Natural killer cell (primary cell): ENCODE measurements around the gene A2M. TPM values are rescaled to one million over a fixed set of nuclear protein-coding genes. Genes with fewer than 3 reads are reported as not detected.

Experiments used
- ATAC-seq, 3 donors: fragments of 150-1000 bp in 2 of 3; fragments of 200-7000 bp in 1 of 3; cut with Tn5 transposase; 1 replicate in 1 of 3; 2 replicates in 2 of 3; pipeline ENCODE4 v1.10.0; 2021; ENCODE audit warnings: mild to moderate bottlenecking in 2 of 3, moderate library complexity in 2 of 3
- DNase-seq, 2 donors: peaks; one replicate each; pipeline versions ENCODE4 v3.0.0 to v3.0.0-alpha.2; 2013 to 2021; ENCODE audit warnings: mixed read lengths in 1 of 2
- H3K27ac ChIP-seq: one replicate; pipeline ENCODE4 v1.5.1; 2013; ENCODE audit warnings: mild to moderate bottlenecking, low read length
- H3K27me3 ChIP-seq: one replicate; pipeline ENCODE4 v1.6.1; 2013; ENCODE audit warnings: low read length; ENCODE audit not compliant: control insufficient read depth, insufficient read depth
- H3K36me3 ChIP-seq: one replicate; pipeline ENCODE4 v1.6.1; 2013; ENCODE audit warnings: low read length; ENCODE audit not compliant: control insufficient read depth, insufficient read depth
- H3K4me1 ChIP-seq: one replicate; pipeline ENCODE4 v1.6.1; 2013; ENCODE audit warnings: low read length; ENCODE audit not compliant: control insufficient read depth, insufficient read depth
- H3K4me3 ChIP-seq: one replicate; pipeline ENCODE4 v1.5.1; 2013; ENCODE audit warnings: low read length
- H3K9me3 ChIP-seq: one replicate; pipeline ENCODE4 v1.6.1; 2013; ENCODE audit warnings: low read length; ENCODE audit not compliant: control insufficient read depth, insufficient read depth
- H3K27ac Mint-ChIP-seq, 2 donors: one replicate each; pipeline ENCODE4 v1.8.0; 2022; ENCODE audit warnings: mild to moderate bottlenecking in 2 of 2, mixed read lengths in 2 of 2, moderate library complexity in 1 of 2
- H3K27me3 Mint-ChIP-seq, 2 donors: one replicate each; pipeline ENCODE4 v1.8.0; 2022; ENCODE audit warnings: low read depth in 2 of 2, mixed read lengths in 2 of 2
- H3K36me3 Mint-ChIP-seq: one replicate; pipeline ENCODE4 v1.8.0; 2022; ENCODE audit warnings: mixed read lengths
- H3K4me1 Mint-ChIP-seq, 2 donors: one replicate each; pipeline ENCODE4 v1.8.0; 2022; ENCODE audit warnings: mixed read lengths in 2 of 2
- H3K4me3 Mint-ChIP-seq: one replicate; pipeline ENCODE4 v1.8.0; 2022; ENCODE audit warnings: mild to moderate bottlenecking, moderate library complexity, mixed read lengths
- H3K9me3 Mint-ChIP-seq, 2 donors: one replicate each; pipeline ENCODE4 v1.8.0; 2022; ENCODE audit warnings: mixed read lengths in 2 of 2
- WGBS: methylation state at CpG from one replicate; pipeline ENCODE4 v1.1.7; 2013; ENCODE audit warnings: missing lambda C conversion rate; ENCODE audit not compliant: insufficient coverage; 5-methylcytosine and 5-hydroxymethylcytosine counted together
- intact Hi-C: fragments of 100-400 bp; cut with micrococcal nuclease; formaldehyde crosslinking; loops from one replicate; pipeline ENCODE4 v1.14.2; 2022
- total RNA-seq, 4 donors: library from RNA; stranded (reverse); fragments of 120-200 nt in 1 of 4; gene quantifications; one replicate each; pipeline versions ENCODE4 v1.2.3 to v1.2.4, GENCODE V29; 2013 to 2022
- TF ChIP-seq, protein P1 (sequence below): fragments of 200-600 bp; IDR thresholded peaks from one replicate; pipeline ENCODE4 v1.8.0; 2022; ENCODE audit warnings: antibody characterized with exemption

A2M gene
- total RNA-seq, 3 donors from 2014 or later (not counting 1 experiment from before 2014, with no cell fraction given) = 0.08 TPM; not detected in 2

DNA sequence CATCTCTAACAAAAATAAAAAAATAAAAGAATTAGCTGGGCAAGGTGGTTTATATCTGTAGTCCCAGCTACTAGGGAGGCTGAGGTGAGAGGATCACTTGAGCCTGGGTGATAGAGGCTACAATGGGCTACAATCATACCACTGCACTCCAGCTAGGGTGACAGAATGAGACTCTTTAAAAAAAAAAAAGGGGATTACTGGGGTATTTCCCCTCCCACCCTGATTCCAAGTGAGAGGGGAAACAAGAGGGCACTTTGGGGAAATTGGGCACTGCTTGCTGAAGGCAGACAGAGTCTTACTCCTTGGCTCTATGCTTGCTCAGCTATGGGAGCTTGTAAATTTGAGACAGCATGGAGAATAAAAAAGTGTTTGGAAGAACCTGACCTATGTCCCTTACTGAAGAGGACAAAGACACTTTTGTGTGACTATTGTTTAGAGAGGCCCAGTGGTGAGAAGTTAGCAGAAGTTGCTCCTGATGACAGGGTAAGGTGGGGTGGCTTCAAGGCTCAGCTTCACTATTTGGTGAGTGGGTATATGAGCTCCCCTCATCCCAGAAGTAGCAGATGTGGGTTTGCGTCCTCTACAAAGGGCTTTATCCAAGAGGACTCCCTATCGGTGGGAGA lies 82.3 kb downstream of the A2M start:
- Histone ChIP-seq H3K36me3 (peaks cover 19% of the 10 kb centered on the region), H3K27ac (no peak overlapping the region), H3K9me3 (no peaks in the 10 kb centered on the region), H3K27me3 (no peaks in the 10 kb centered on the region), H3K4me1 (peaks cover 53% of the 10 kb centered on the region), H3K4me3 (no peak overlapping the region)
- Mint-ChIP-seq H3K27ac (peak overlapping the region in 1 of 2 donors; percentile 55), H3K27me3 (no peaks in the 10 kb centered on the region), H3K9me3 (no peaks in the 10 kb centered on the region), H3K4me3 (no peak overlapping the region), H3K4me1 (peaks cover 48 to 64% of the 10 kb centered on the region in 2 donors), H3K36me3 (peaks cover 11% of the 10 kb centered on the region)
- intact Hi-C loops = no loop called here
- TF ChIP-seq, protein P1, sequence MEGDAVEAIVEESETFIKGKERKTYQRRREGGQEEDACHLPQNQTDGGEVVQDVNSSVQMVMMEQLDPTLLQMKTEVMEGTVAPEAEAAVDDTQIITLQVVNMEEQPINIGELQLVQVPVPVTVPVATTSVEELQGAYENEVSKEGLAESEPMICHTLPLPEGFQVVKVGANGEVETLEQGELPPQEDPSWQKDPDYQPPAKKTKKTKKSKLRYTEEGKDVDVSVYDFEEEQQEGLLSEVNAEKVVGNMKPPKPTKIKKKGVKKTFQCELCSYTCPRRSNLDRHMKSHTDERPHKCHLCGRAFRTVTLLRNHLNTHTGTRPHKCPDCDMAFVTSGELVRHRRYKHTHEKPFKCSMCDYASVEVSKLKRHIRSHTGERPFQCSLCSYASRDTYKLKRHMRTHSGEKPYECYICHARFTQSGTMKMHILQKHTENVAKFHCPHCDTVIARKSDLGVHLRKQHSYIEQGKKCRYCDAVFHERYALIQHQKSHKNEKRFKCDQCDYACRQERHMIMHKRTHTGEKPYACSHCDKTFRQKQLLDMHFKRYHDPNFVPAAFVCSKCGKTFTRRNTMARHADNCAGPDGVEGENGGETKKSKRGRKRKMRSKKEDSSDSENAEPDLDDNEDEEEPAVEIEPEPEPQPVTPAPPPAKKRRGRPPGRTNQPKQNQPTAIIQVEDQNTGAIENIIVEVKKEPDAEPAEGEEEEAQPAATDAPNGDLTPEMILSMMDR = no peak
- ATAC-seq = no peak
- WGBS = 96% methylated on average over 2 of the region's 2 CpGs
- no peak for DNase-seq

DNA sequence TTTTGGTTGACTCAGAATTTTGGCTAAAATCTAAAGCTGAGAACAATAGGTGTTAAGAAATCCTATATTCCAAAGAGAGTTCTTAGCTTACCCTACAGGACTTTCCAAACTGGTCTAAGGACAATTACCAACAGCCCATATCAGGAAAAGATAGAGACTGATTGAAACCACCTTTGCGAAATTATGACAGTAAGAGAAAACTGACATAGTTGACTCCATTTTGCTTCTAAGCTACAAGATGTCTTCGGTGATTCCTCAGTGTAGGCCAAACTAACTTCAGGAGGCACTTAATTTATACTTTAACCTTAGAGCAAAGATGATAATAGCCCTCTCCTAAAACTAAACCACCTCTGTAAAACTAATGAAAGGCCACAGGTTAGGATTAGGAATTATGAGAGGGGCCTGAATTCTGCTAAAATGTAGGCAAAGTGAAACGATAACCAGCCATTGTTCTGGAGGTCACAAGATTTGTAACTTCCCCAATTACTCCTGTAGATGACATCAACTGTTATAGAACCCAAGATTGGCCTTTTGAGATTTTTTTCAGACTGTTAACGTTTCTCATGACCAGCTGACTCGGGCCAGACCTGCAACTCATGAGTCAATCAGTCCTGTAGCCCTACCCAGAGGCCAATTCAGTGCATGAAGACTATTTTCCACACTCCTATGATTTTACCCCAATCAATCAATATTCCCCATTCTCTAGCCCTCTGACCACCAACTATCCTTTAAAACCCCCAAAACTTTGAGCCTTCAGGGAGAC lies 83.3 kb downstream of the A2M start:
- intact Hi-C loops = no loop called here
- Histone ChIP-seq H3K4me3 (no peak overlapping the region), H3K9me3 (no peaks in the 10 kb centered on the region), H3K27me3 (no peaks in the 10 kb centered on the region), H3K27ac (no peak overlapping the region), H3K36me3 (peaks cover 19% of the 10 kb centered on the region), H3K4me1 (peaks cover 54% of the 10 kb centered on the region)
- WGBS = 76% methylated on average over 4 of the region's 5 CpGs
- DNase-seq (no peak), ATAC-seq (peak; percentile 45 to 70 (median 50))
- peaks cover 0 to 5% of the 10 kb centered on the region in 2 donors for H3K9me3 Mint-ChIP-seq
- peaks cover 49 to 67% of the 10 kb centered on the region in 2 donors for H3K4me1 Mint-ChIP-seq
- peaks cover 11% of the 10 kb centered on the region for H3K36me3 Mint-ChIP-seq
- TF ChIP-seq, protein P1 = no peak
- no peaks in the 10 kb centered on the region for H3K27me3 Mint-ChIP-seq
- H3K27ac Mint-ChIP-seq = peak overlapping the region in 1 of 2 donors; percentile 55
- H3K4me3 Mint-ChIP-seq = no peak overlapping the region

DNA sequence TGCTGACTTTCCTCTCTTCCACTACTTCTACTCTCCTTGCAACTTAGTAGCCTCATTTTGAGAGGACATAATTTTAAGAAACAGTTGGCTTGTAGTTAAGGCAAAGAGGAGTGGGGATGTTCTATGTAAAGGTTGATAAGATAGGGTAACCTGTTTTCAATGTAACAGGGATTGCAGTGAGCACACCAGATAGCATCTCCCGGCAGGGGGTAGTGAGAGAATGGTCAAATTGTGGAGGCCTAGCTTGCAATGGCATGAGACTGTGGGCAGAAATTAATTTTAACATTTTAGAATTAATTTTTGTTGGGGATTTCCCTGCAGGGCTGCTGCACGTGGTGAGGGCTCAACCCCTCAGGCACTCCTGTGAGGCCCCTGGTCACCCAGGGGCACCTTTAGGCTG lies 84.9 kb downstream of the A2M start:
- H3K27ac ChIP-seq = peak overlapping the region; percentile 4
- DNase-seq (no peak), ATAC-seq (no peak)
- H3K4me3 ChIP-seq = no peak overlapping the region
- peaks cover 18% of the 10 kb centered on the region for H3K36me3 ChIP-seq
- Mint-ChIP-seq H3K4me3 (no peak overlapping the region), H3K36me3 (peaks cover 8% of the 10 kb centered on the region), H3K4me1 (peaks cover 41 to 57% of the 10 kb centered on the region in 2 donors), H3K27me3 (no peaks in the 10 kb centered on the region), H3K27ac (peak overlapping the region in 1 of 2 donors; percentile 70), H3K9me3 (peaks cover 0 to 5% of the 10 kb centered on the region in 2 donors)
- TF ChIP-seq, protein P1 = no peak
- intact Hi-C loops = no loop called here
- H3K4me1 ChIP-seq = peaks cover 65% of the 10 kb centered on the region
- no peaks in the 10 kb centered on the region for H3K27me3 ChIP-seq
- 61% methylated on average over 2 of the region's 2 CpGs for WGBS
- no peaks in the 10 kb centered on the region for H3K9me3 ChIP-seq
